ENCODE data around the gene ACTN4. TPM values are rescaled to one million over a fixed set of nuclear protein-coding genes. Genes with fewer than 3 reads are reported as not detected.

The ACTN4 gene
- total and polyA plus RNA-seq, 2 donors (not counting 1 experiment from before 2014, with no cell fraction given) = 108 to 164 TPM

DNA sequence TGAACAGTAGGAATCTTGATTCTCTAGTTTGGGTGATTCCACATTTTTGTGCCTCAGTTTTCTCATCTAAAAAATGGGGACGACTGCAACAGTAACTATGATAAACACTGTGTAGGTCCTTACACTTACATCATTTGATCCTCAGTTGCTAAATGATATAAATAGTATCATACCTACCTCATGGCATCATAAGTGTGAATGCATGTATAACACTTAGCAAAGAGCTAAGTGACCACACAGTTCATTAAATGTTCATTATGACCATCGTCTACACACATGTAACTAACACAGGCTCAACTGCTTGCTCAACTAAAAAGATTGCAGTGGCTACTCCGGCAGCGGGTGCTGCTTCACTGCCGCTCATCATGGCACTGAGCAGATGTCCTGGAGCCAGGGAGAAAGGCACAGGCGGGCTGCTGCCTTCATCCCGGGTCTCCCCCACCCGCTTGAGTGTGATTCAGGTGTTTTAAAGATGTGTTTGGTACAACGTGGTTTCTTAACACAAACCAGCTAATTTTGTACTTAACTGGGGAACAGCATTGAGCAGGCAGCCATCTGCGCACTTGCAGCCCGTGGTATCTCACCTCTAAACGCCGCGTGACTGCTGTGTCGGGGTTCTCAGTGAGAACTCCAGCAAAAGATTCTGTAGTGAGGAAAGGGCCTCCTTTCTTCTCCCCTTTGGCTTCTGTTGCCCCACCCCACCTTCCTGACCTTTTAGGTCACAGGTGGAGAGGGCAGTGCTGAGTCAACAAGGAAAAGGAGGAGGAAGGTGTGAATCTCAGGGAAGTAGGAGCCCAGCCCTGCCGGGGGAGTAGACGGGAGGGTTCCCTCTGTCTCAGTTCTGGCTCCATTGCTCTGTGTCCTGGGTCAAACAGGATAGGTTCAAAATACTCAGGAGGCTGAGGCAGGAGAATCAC lies 11.7 kb upstream of the ACTN4 start:
- H3K27me3 Mint-ChIP-seq = no peaks in the 10 kb centered on the region
- H4K20me1 ChIP-seq (ENCODE audit: control insufficient read depth, insufficient read depth, low read length, poor library complexity, severe bottlenecking) = peaks cover 12% of the 10 kb centered on the region
- no peaks in the 10 kb centered on the region for H3K9me3 ChIP-seq (ENCODE audit: control extremely low read depth in 1 of 3, control insufficient read depth in 2 of 3, insufficient read depth in 1 of 3, low read length in 2 of 3)
- H2AFZ ChIP-seq (ENCODE audit: insufficient read depth, low read depth, low read length, poor library complexity, severe bottlenecking) = no peak overlapping the region
- ChIA-PET CTCF (interaction anchor here (0.5 to 5.7 kb wide), 28 partner anchors 14 to 537 kb away, joined by 3 to 102 read pairs (median 6); partner anchors contain the start of genes EIF3K, FAM98C, MAP4K1 and MRPS12), POLR2A (interaction anchor here (2.0 kb wide), 1 partner anchor 17 kb away, joined by 6 read pairs; the partner anchor contains the start of gene EIF3K)
- H3K79me2 ChIP-seq (ENCODE audit: control insufficient read depth, insufficient read depth, low read length) = peaks cover 5% of the 10 kb centered on the region
- peaks cover 2 to 33% of the 10 kb centered on the region in 2 experiments for H3K36me3 ChIP-seq (replicated peaks in 1 of 2; ENCODE audit: control extremely low read depth in 1 of 2, control insufficient read depth in 1 of 2, extremely low read depth in 1 of 2, insufficient read depth in 2 of 2, low read length in 1 of 2)
- H3K27ac ChIP-seq (ENCODE audit: low read length in 2 of 2) = peak overlapping the region in 1 of 2 donors; percentile 12
- TF ChIP-seq, protein P1, sequence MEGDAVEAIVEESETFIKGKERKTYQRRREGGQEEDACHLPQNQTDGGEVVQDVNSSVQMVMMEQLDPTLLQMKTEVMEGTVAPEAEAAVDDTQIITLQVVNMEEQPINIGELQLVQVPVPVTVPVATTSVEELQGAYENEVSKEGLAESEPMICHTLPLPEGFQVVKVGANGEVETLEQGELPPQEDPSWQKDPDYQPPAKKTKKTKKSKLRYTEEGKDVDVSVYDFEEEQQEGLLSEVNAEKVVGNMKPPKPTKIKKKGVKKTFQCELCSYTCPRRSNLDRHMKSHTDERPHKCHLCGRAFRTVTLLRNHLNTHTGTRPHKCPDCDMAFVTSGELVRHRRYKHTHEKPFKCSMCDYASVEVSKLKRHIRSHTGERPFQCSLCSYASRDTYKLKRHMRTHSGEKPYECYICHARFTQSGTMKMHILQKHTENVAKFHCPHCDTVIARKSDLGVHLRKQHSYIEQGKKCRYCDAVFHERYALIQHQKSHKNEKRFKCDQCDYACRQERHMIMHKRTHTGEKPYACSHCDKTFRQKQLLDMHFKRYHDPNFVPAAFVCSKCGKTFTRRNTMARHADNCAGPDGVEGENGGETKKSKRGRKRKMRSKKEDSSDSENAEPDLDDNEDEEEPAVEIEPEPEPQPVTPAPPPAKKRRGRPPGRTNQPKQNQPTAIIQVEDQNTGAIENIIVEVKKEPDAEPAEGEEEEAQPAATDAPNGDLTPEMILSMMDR (IDR thresholded peaks at IDR 0.05) = no peak
- no peak for TF ChIP-seq EZH2 (IDR thresholded peaks at IDR 0.05; ENCODE audit: borderline replicate concordance, insufficient read depth, low read depth, low read length, poor library complexity, severe bottlenecking)
- ATAC-seq (ENCODE audit: low read depth) = no peak
- no peak for DNase-seq
- H3K4me2 ChIP-seq (replicated peaks; ENCODE audit: low read depth, low read length, poor library complexity, severe bottlenecking) = no peak overlapping the region
- H3K27me3 ChIP-seq (replicated peaks in 1 of 4; ENCODE audit: control extremely low read depth in 1 of 4, control insufficient read depth in 3 of 4, insufficient read depth in 4 of 4, low read length in 3 of 4) = no peaks in the 10 kb centered on the region
- no peak overlapping the region for H3K27ac Mint-ChIP-seq
- no peak overlapping the region for H3K4me3 Mint-ChIP-seq
- 91% methylated on average over 11 of the region's 17 CpGs for WGBS (ENCODE audit: insufficient coverage)
- H3K4me3 ChIP-seq (ENCODE audit: control extremely low read depth in 1 of 5, extremely low read depth in 1 of 5, insufficient read depth in 1 of 5, low read depth in 2 of 5, low read length in 4 of 5) = no peak overlapping the region
- no peak overlapping the region for H3K9ac ChIP-seq (ENCODE audit: low read length)
- no peaks in the 10 kb centered on the region for H3K9me3 Mint-ChIP-seq (ENCODE audit: insufficient read depth)
- intact Hi-C loops (cut with micrococcal nuclease) = loop anchor here (1.0 to 10.0 kb wide), 2 partner anchors 17 to 49 kb away; no protein-coding TSS in a partner anchor
- H3K4me1 Mint-ChIP-seq = peaks cover 21% of the 10 kb centered on the region
- peaks cover 18 to 23% of the 10 kb centered on the region in 2 donors for H3K4me1 ChIP-seq (ENCODE audit: control insufficient read depth in 2 of 2, insufficient read depth in 2 of 2, low read length in 2 of 2)

All from B cell (primary cell).